H1 (cell line): ENCODE measurements around the gene ACSF3. TPM values are rescaled to one million over a fixed set of nuclear protein-coding genes. Genes with fewer than 3 reads are reported as not detected.

ENCODE experiments used
- HDAC2 ChIP-seq, 2 experiments: fragments of 300-600 bp in 1 of 2; sonication (generic) in 1 of 2; IDR thresholded peaks; 2 replicates each; pipeline ENCODE4 v1.6.1; 2011 to 2012; ENCODE audit warnings: low read depth in 2 of 2, low read length in 2 of 2, mild to moderate bottlenecking in 2 of 2, moderate library complexity in 2 of 2, borderline replicate concordance in 1 of 2, inconsistent platforms in 1 of 2
- HDAC6 ChIP-seq: IDR thresholded peaks from one replicate; pipeline ENCODE4 v1.7.1; 2012; ENCODE audit warnings: low read depth, mild to moderate bottlenecking, inconsistent platforms, low read length, moderate library complexity
- polyA plus RNA-seq, 7 experiments: library from polyadenylated mRNA; depleted of rRNA in 3 of 7; stranded (reverse) in 5 of 7; unstranded in 2 of 7; fragments of >200 nt in 5 of 7; fragments of 200-250 nt in 2 of 7; gene quantifications; 1 replicate in 5 of 7; 2 replicates in 1 of 7; 4 replicates in 1 of 7; pipeline versions ENCODE4 v1.2.1 to v1.2.3, GENCODE V29; 2011 to 2013; ENCODE audit warnings: missing spikeins in 2 of 7, mixed read lengths in 2 of 7
- total RNA-seq: library from RNA; stranded (reverse); fragmentation: NEBNext Ultra II Directional; extraction: Animal tissue kit (Norgen Biotek cat#: 25700); gene quantifications from 2 replicates; pipeline ENCODE4 v1.2.1, GENCODE V29; 2021
- TF ChIP-seq, protein P1 (sequence below): IDR thresholded peaks from 2 replicates; pipeline ENCODE4 v1.6.1; 2011; ENCODE audit warnings: low read depth, mild to moderate bottlenecking, low read length; ENCODE audit not compliant: insufficient read depth
- TF ChIP-seq, protein P2 (sequence below): fragments of 300-600 bp; sonication (generic); IDR thresholded peaks from 2 replicates; pipeline ENCODE4 v1.7.1; 2012; ENCODE audit warnings: low read length, moderate library complexity, mild to moderate bottlenecking, inconsistent platforms; ENCODE audit not compliant: insufficient replicate concordance

Gene ACSF3
- total and polyA plus RNA-seq, 2 of the 8 experiments (the other 6 are each of a cell fraction or from before 2014, with no cell fraction given) = 15.6 to 22.9 TPM

DNA sequence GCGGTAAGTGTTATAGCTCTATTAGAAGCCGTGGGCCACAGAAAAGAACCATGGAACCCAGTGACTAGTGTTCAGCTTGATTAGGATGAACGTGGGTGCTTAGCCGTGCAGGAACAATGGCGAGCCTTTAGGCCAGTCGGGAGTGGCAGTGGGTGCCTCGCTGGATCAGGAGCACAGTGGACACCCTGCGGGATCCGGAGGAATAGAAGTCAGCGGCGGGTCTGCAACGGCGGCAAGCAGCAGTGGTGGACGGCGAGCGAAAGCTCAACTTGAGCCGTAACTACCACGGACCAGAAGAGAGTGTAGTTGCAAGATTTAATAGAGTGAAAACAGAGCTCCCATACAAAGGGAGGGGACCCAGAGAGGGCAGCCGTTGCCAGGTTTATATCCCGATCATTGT, 40.6 kb downstream of the ACSF3 start (continued):
- TF ChIP-seq, protein P1, sequence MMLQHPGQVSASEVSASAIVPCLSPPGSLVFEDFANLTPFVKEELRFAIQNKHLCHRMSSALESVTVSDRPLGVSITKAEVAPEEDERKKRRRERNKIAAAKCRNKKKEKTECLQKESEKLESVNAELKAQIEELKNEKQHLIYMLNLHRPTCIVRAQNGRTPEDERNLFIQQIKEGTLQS = no peak
- no peak for TF ChIP-seq HDAC6
- TF ChIP-seq, protein P2, sequence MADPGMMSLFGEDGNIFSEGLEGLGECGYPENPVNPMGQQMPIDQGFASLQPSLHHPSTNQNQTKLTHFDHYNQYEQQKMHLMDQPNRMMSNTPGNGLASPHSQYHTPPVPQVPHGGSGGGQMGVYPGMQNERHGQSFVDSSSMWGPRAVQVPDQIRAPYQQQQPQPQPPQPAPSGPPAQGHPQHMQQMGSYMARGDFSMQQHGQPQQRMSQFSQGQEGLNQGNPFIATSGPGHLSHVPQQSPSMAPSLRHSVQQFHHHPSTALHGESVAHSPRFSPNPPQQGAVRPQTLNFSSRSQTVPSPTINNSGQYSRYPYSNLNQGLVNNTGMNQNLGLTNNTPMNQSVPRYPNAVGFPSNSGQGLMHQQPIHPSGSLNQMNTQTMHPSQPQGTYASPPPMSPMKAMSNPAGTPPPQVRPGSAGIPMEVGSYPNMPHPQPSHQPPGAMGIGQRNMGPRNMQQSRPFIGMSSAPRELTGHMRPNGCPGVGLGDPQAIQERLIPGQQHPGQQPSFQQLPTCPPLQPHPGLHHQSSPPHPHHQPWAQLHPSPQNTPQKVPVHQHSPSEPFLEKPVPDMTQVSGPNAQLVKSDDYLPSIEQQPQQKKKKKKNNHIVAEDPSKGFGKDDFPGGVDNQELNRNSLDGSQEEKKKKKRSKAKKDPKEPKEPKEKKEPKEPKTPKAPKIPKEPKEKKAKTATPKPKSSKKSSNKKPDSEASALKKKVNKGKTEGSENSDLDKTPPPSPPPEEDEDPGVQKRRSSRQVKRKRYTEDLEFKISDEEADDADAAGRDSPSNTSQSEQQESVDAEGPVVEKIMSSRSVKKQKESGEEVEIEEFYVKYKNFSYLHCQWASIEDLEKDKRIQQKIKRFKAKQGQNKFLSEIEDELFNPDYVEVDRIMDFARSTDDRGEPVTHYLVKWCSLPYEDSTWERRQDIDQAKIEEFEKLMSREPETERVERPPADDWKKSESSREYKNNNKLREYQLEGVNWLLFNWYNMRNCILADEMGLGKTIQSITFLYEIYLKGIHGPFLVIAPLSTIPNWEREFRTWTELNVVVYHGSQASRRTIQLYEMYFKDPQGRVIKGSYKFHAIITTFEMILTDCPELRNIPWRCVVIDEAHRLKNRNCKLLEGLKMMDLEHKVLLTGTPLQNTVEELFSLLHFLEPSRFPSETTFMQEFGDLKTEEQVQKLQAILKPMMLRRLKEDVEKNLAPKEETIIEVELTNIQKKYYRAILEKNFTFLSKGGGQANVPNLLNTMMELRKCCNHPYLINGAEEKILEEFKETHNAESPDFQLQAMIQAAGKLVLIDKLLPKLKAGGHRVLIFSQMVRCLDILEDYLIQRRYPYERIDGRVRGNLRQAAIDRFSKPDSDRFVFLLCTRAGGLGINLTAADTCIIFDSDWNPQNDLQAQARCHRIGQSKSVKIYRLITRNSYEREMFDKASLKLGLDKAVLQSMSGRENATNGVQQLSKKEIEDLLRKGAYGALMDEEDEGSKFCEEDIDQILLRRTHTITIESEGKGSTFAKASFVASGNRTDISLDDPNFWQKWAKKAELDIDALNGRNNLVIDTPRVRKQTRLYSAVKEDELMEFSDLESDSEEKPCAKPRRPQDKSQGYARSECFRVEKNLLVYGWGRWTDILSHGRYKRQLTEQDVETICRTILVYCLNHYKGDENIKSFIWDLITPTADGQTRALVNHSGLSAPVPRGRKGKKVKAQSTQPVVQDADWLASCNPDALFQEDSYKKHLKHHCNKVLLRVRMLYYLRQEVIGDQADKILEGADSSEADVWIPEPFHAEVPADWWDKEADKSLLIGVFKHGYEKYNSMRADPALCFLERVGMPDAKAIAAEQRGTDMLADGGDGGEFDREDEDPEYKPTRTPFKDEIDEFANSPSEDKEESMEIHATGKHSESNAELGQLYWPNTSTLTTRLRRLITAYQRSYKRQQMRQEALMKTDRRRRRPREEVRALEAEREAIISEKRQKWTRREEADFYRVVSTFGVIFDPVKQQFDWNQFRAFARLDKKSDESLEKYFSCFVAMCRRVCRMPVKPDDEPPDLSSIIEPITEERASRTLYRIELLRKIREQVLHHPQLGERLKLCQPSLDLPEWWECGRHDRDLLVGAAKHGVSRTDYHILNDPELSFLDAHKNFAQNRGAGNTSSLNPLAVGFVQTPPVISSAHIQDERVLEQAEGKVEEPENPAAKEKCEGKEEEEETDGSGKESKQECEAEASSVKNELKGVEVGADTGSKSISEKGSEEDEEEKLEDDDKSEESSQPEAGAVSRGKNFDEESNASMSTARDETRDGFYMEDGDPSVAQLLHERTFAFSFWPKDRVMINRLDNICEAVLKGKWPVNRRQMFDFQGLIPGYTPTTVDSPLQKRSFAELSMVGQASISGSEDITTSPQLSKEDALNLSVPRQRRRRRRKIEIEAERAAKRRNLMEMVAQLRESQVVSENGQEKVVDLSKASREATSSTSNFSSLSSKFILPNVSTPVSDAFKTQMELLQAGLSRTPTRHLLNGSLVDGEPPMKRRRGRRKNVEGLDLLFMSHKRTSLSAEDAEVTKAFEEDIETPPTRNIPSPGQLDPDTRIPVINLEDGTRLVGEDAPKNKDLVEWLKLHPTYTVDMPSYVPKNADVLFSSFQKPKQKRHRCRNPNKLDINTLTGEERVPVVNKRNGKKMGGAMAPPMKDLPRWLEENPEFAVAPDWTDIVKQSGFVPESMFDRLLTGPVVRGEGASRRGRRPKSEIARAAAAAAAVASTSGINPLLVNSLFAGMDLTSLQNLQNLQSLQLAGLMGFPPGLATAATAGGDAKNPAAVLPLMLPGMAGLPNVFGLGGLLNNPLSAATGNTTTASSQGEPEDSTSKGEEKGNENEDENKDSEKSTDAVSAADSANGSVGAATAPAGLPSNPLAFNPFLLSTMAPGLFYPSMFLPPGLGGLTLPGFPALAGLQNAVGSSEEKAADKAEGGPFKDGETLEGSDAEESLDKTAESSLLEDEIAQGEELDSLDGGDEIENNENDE = no peak
- TF ChIP-seq HDAC2 (IDR thresholded peaks at IDR 0.05; ENCODE audit: borderline replicate concordance in 1 of 2, low read depth in 2 of 2, low read length in 2 of 2) = no peak
